ENCODE measurements around the gene AGGF1.
"Not testable (repeated sequence)": the region's sequence is repeated elsewhere in the genome, so short reads cannot be mapped to it uniquely, and the experiment has no call there.

The AGGF1 gene

GRCh38 chr5:77024490-77024889, 5.7 kb upstream of the AGGF1 start:
- DNase-seq, result no peak

GRCh38 chr5:77028631-77029375, 1.4 kb upstream of the AGGF1 start:
- DNase-seq, result no peak

DNA sequence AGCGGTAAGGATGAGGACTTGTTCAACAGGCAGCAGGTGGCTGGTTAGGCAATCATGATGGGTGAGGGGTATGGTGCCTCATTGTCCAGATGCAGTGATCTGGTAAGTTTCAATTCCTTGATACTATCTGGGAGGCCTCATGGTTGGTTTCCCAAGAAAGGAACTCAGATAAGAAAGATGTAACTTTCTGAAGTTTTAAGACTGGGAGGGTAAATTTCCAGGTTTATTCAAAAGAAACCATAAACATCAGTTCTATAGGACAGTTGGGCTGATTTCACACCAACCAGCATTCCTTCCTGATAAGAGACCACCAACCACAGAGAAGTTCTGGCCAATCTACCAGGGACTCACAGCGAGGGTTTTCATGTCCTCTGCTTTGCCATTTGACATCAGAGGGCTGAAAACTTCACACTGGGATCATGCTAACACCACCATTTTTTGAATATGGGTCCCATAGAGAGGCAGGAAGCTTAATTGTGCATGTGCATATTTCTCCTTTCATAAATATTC, 773 bp upstream of the AGGF1 start:
- DNase-seq, result no peak

- DNase-seq, result no peak
Observed at GRCh38 chr5:77031891-77032290, 1.7 kb downstream of the AGGF1 start.

- DNase-seq, result no peak
Observed at GRCh38 chr5:77032635-77033034, 2.4 kb downstream of the AGGF1 start.

DNA sequence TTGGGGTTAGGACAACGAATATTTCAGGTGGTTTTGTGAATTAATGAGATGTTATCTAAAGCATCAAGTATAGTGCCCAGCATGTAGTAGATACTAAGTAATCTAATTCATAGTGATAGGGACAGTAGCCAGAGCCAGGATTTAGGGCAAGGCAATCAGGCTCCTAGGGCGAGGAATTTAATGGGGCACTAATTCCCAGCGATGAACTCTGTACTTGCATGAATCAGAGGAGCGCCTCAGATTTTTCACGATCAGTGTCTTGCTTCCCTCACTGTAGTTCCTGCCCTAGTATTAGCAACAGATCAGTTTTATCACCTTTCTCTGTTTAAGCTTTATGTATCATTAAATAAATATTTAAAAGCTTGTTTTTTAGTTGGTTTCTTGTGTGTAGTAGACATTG, 3.1 kb downstream of the AGGF1 start:
- DNase-seq, result no peak

GRCh38 chr5:77035950-77036349, 5.7 kb downstream of the AGGF1 start:
- no peak for DNase-seq

GRCh38 chr5:77046416-77047073, 16.3 kb downstream of the AGGF1 start:
- no peak for DNase-seq

- DNase-seq, result no peak
Observed at GRCh38 chr5:77064040-77064439, 33.8 kb downstream of the AGGF1 start.

DNA sequence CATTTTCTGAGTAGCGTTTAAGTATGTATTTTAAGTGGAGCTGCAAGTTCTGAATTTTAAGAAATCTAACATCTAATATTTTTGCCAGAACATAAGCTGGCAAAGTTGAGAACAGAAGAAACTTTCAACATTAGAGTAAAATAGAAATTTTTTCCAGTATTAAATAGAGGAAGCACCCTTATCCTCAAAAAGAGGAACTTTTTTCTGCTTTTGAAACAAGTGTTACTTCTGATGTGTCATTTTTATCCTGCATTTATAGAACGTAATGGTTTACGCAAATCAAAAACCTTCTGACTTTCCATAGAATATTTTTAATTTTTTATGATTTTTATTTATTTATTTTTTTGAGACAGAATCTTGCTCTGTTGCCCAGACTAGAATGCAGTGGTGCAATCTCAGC, 35.1 kb downstream of the AGGF1 start:
- DNase-seq, result no peak

GRCh38 chr5:77066184-77066583, 36.0 kb downstream of the AGGF1 start:
- DNase-seq, result no peak

DNA sequence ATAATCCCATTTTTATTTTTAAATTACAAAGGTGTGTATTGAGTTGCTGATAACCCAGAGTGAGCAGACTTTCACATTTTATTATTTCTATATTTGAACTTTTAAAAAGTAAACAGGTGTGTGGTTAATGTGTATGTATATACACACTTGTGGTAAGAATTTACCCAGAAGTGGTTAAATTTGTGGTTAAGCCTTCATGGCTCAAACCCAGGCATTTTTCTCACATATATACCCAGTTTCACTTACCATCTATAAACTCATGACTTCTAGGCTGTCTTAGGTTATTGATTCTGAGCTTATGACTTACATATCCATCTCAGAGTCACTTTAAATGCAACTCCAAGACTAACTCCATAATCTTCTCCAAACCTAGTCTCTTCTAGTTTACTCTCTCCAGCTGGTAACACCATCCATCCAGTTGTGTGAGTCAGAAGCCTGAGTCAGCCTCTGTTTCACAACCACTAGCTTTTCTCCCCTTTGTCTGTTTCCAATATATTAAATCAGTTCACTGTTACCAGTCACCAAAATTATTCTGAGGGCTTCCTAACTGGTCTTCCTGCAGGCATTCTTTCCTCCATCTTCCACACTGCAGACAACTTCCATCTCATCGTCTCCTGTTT, 36.7 kb downstream of the AGGF1 start:
- DNase-seq, result no peak

- DNase-seq, result no peak
Observed at GRCh38 chr5:77073667-77074066, 43.5 kb downstream of the AGGF1 start.

GRCh38 chr5:77074745-77075144, 44.5 kb downstream of the AGGF1 start:
- DNase-seq, result no peak

DNA sequence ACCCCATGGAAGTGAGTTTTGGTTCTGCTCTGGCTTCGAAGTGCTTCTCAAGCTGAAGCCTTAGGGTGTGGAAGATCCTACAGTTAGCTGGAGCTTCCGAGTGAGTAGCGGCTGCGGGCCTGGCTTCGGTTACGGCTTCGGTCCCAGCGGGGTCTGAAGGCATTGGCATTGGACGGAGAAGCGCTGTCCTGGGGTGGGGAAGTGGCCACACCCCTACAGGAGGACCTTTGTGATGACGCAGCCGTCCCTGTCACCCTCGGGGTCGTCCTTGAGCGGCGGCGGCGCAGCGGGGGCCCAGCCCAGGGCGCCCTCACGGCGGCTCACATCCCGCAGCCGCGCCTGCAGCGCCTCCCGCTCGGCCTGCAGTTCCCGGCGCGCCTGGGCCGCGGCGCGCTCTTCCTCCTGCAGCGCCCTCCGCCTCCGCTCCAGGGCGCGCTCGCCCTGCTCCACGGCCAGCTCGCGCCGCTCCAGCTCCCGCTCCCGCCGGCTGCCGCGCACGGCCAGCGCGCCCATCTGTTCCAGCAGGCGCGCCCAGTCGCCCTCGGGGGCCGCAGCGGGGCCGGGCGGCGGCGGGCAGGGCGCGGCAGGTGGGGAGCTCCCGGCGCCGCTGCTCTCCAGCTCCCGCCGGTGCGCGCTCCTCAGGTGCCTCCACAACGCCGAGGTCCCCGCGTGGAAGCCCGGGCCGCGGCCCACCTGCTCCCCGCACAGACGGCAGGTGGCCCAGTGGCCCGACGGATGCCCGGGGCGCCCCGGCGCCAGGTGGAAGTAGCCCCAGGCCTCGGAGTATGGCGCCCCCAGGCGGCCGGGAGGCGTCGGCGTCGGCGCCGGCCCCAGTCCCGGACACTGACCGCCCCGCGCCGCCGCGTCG, 47.0 kb downstream of the AGGF1 start:
- DNase-seq, result no peak

GRCh38 chr5:77077829-77078176, 47.6 kb downstream of the AGGF1 start:
- no peak for DNase-seq

GRCh38 chr5:77080479-77080878, 50.3 kb downstream of the AGGF1 start:
- DNase-seq, result not testable (repeated sequence)

GRCh38 chr5:77080905-77081304, 50.7 kb downstream of the AGGF1 start:
- DNase-seq, result no peak

DNA sequence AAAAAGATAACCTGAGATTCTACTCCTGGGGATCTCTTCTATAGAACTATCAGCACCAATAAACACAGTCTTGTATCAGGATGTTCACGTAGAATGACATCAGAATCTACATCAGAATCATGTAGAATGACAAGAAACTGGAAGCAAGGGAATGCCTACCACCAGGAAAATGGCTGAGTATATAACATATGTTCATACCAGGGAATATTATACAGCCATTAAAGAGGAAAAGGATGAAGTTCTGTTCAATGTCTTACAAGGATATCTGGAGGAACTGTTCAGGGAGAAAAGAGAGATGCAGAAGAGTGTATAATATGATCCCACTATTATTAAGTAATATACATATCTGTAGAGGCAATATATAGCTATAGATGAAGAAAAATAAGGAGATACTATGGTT, 52.1 kb downstream of the AGGF1 start:
- DNase-seq, result no peak

DNA sequence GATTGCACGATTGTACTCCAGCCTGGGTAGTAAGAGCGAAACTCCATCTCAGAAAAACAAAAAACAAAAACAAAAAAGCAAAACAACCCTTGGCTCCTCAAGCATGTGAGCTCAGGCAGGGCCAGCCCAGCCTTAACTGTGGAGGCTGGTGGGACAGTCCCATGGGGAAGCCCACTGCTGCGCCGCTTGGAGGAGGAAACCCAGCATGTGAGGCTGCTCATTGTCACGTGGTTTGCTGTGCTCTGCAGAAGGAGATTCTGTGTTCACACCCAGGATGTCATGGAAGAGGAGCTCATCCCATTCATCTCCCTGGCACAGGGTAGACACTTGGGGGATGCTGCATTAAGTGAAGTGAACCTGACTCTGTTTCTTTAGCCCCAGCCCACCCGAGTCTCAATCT, 52.9 kb downstream of the AGGF1 start:
- no peak for DNase-seq

- DNase-seq, result no peak
Observed at GRCh38 chr5:77086368-77086688, 56.1 kb downstream of the AGGF1 start.

DNA sequence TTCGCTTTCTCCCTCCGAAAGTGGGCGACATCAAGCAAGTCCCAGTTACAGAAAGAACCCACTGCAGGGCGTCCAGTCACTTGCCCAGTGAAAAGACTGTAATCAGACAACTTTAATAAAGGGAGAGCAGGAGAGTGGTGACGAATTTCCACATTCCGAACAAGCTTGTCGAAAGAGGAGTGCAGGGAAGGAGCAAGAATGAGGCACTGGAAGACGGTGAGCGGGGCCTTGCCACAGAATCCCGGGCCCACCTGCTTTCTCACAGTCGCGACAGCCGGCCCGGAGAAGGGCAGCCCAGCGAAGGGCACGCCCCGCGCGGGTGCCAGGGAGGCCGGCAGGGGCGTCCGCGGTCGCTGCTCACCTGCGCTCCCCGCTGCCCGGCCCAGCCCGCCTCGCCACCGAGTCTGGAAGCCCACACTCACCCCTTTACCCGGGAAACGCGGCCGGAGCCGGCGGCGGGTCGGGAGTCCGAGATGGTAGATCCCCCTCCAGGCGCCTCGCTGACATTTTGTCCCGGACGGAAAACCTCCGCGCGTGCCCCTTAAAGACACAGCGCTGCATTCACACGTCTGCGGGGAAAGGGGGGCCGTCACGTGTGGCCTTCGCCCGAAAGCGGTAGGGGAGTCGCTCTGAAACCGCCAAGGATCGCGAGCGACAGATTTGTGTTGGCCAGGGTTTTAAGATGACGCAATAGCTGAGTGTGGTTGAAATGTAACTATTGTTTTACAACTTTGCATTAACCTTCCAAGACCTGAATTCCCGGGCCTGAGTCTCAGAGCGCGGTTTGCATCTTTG, 56.7 kb downstream of the AGGF1 start, which contains the start of gene ZBED3:
Gene ZBED3 (minus strand): TSS at position 597 of the 795 bp plus-strand sequence. CDS start 9,407 bp downstream, outside the sequence.
- DNase-seq, result peak; percentile 65

Data from GDM1 (cell line).